Activated CD8-positive, alpha-beta T cell treated with anti-CD3 and anti-CD28 coated beads for 36 hours (primary cell): ENCODE results near the gene TRUB1. TPM values are rescaled to one million over a fixed set of nuclear protein-coding genes. Genes with fewer than 3 reads are reported as not detected.

ENCODE experiments used
- ATAC-seq: fragments of 200-7000 bp; cut with Tn5 transposase; one replicate; pipeline ENCODE4 v1.10.0; 2021; ENCODE audit warnings: mild to moderate bottlenecking, moderate library complexity
- CTCF ChIA-PET: fragments of 350-600 bp; sonication (Branson Sonifier 250); formaldehyde crosslinking; loops from one replicate; lab custom pipeline; 2021; ENCODE audit warnings: antibody characterized with exemption; lab: Charles Lee
- POLR2A ChIA-PET: fragments of 350-600 bp; sonication (Branson Sonifier 250); formaldehyde crosslinking; loops from one replicate; lab custom pipeline; 2021; ENCODE audit warnings: antibody characterized with exemption; lab: Charles Lee
- DNase-seq: peaks from one replicate; pipeline ENCODE4 v3.0.0-alpha.2; 2020
- H3K27ac Mint-ChIP-seq: one replicate; pipeline ENCODE4 v1.8.0; 2021; ENCODE audit warnings: mild to moderate bottlenecking, mixed read lengths
- H3K27me3 Mint-ChIP-seq: one replicate; pipeline ENCODE4 v1.8.0; 2021; ENCODE audit warnings: mixed read lengths
- H3K36me3 Mint-ChIP-seq: one replicate; pipeline ENCODE4 v1.8.0; 2021; ENCODE audit warnings: low read depth, mixed read lengths
- H3K4me1 Mint-ChIP-seq: one replicate; pipeline ENCODE4 v1.8.0; 2021; ENCODE audit warnings: low read depth, mixed read lengths
- H3K4me3 Mint-ChIP-seq: one replicate; pipeline ENCODE4 v1.8.0; 2021; ENCODE audit warnings: mild to moderate bottlenecking, moderate library complexity, mixed read lengths
- H3K9me3 Mint-ChIP-seq: one replicate; pipeline ENCODE4 v1.8.0; 2021; ENCODE audit warnings: mixed read lengths
- intact Hi-C: fragments of 100-400 bp; cut with micrococcal nuclease; formaldehyde crosslinking; loops from one replicate; pipeline ENCODE4 v1.10.0; 2022
- total RNA-seq, 2 experiments: library from RNA; stranded (reverse); gene quantifications; one replicate each; pipeline ENCODE4 v1.2.3, GENCODE V29; 2021
- TF ChIP-seq, protein P1 (sequence below): fragments of 200-600 bp; IDR thresholded peaks from one replicate; pipeline ENCODE4 v1.8.0; 2022; ENCODE audit warnings: antibody characterized with exemption, mild to moderate bottlenecking

TRUB1 gene
- total RNA-seq, 2 experiments from 2014 or later = 14.9 to 16.8 TPM

DNA sequence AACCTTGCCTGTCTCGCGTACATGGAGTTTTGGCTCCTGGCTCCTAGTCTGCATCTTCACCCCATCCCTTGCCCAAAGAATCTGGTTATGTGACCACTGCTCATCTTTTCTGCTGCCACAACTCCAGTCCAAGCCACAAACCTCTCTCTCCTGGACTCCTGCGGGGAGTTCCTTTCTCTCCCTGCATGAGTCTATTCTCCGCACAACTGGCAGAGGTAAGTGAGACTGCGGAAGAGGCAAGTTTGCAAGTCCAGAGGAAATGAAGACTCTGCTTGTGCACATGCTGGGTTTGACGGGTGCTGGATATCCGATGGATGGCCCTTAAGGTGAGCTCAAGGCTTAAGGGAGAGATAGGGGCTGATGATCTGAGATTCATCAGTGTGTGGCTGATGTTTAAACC lies 61.0 kb downstream of the TRUB1 start:
- Mint-ChIP-seq H3K36me3 (no peaks in the 10 kb centered on the region), H3K4me1 (no peaks in the 10 kb centered on the region), H3K9me3 (no peaks in the 10 kb centered on the region), H3K27ac (no peak overlapping the region), H3K27me3 (no peaks in the 10 kb centered on the region), H3K4me3 (no peak overlapping the region)
- POLR2A ChIA-PET = no interaction called here
- intact Hi-C loops = no loop called here
- ATAC-seq (no peak), DNase-seq (no peak)
- TF ChIP-seq, protein P1, sequence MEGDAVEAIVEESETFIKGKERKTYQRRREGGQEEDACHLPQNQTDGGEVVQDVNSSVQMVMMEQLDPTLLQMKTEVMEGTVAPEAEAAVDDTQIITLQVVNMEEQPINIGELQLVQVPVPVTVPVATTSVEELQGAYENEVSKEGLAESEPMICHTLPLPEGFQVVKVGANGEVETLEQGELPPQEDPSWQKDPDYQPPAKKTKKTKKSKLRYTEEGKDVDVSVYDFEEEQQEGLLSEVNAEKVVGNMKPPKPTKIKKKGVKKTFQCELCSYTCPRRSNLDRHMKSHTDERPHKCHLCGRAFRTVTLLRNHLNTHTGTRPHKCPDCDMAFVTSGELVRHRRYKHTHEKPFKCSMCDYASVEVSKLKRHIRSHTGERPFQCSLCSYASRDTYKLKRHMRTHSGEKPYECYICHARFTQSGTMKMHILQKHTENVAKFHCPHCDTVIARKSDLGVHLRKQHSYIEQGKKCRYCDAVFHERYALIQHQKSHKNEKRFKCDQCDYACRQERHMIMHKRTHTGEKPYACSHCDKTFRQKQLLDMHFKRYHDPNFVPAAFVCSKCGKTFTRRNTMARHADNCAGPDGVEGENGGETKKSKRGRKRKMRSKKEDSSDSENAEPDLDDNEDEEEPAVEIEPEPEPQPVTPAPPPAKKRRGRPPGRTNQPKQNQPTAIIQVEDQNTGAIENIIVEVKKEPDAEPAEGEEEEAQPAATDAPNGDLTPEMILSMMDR = no peak
- CTCF ChIA-PET = no interaction called here

DNA sequence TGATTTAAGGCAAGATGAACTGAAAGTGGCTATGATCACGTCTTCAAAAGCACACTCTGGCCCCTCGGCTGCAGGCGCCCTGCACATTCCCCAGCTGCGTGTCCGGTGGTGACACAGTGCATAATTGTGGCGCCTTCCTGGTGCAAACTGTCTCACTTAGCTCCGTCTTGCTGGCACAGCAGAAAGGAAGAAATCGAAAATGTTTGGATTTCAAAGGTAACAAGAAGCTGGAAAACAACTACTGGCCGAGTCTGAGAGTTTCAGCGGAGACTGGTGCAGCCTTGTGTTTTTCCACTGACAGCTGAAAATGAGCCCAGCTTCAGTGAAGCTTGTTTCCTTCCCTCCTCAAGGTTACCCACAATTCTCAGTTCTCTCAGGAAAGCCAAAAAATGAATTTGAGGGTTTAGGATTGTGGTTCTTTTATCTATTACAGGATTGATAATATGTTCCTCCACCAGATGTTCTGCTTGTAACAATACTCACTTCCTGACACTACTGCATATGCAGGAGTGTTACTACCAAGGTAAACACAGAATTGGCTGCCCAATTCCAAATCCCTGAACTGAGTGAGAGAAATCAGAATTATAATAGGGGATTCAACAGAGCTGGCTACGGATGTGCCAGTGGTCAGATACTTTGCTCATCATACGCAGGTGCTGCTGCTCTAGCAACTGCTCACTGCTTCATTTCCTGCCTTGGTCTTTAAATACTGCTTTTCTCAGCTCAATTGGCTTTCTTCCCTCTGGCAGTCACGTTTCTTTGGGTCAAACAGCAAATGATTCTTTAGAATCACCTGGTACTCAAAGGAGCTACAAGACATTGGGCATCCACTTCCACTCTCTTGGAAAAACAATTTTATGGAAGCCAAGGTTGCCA lies 63.7 kb downstream of the TRUB1 start:
- H3K4me1 Mint-ChIP-seq = no peaks in the 10 kb centered on the region
- POLR2A ChIA-PET = no interaction called here
- H3K4me3 Mint-ChIP-seq = no peak overlapping the region
- TF ChIP-seq, protein P1 = no peak
- H3K27ac Mint-ChIP-seq = no peak overlapping the region
- H3K9me3 Mint-ChIP-seq = no peaks in the 10 kb centered on the region
- H3K27me3 Mint-ChIP-seq = peaks cover 2% of the 10 kb centered on the region
- ATAC-seq = no peak
- no peaks in the 10 kb centered on the region for H3K36me3 Mint-ChIP-seq
- CTCF ChIA-PET = no interaction called here
- intact Hi-C loops = no loop called here
- DNase-seq = no peak

DNA sequence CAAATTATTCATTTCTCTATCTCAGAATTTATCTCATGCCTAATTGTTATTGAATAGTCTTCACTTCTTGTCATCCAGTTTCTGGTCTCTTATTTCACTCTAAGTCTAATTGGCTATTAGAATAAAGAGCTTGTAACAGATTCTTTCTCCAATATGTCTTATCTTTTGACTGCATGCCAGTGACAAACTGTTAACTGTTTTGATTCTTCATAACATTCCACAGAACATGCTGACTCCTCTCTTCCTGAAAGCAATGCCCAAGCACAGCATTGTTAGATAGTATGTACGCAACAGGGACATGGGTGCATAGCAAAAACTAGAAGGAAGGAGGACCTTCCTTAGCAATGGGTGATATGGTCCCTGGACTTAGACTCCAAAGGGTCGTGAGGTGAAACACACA lies 65.4 kb downstream of the TRUB1 start:
- Mint-ChIP-seq H3K27ac (no peak overlapping the region), H3K27me3 (peaks cover 2% of the 10 kb centered on the region), H3K4me1 (no peaks in the 10 kb centered on the region), H3K36me3 (no peaks in the 10 kb centered on the region), H3K4me3 (no peak overlapping the region), H3K9me3 (no peaks in the 10 kb centered on the region)
- ATAC-seq (no peak), DNase-seq (no peak)
- TF ChIP-seq, protein P1 = no peak
- POLR2A ChIA-PET = no interaction called here
- intact Hi-C loops = no loop called here
- CTCF ChIA-PET = no interaction called here

DNA sequence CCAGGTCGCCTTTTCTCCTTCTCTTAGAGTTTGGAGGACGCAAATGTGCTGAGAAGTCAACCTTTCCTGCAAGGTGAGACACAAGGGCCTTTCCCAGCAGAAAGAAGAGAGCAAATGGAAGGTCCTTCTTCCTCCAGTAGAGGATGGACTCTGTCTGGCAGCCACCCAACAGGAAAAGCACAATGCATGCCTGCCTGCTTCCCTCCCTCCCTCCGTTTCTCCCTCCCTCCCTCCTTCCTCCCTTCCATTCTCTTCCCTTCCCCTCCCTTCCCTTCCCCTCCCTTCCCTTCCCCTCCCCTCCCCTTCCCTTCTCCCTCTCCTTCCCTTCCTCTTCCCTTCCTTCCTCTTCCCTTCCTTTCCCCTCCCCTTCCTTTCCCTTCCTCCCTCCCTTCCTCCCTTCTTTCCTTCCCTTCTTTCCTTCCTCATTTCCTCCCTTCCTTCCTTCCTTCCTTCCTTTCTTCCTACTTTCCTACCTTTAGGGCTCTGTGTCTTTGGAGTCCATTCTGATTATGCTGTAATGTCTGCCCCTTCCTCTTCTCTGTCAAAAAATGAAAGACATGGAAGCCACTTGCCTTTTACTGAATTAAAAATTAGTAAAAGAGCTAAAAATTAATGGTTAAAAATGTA lies 66.4 kb downstream of the TRUB1 start:
- TF ChIP-seq, protein P1 = no peak
- POLR2A ChIA-PET = interaction anchor here (0.7 kb wide), 1 partner anchor 195 kb away, joined by 3 read pairs; no protein-coding TSS in a partner anchor
- no peaks in the 10 kb centered on the region for H3K36me3 Mint-ChIP-seq
- ATAC-seq (no peak), DNase-seq (no peak)
- no peak overlapping the region for H3K4me3 Mint-ChIP-seq
- H3K27me3 Mint-ChIP-seq = peaks cover 7% of the 10 kb centered on the region
- CTCF ChIA-PET = no interaction called here
- H3K9me3 Mint-ChIP-seq = peaks cover 5% of the 10 kb centered on the region
- intact Hi-C loops = no loop called here
- H3K27ac Mint-ChIP-seq = no peak overlapping the region
- peaks cover 2% of the 10 kb centered on the region for H3K4me1 Mint-ChIP-seq

DNA sequence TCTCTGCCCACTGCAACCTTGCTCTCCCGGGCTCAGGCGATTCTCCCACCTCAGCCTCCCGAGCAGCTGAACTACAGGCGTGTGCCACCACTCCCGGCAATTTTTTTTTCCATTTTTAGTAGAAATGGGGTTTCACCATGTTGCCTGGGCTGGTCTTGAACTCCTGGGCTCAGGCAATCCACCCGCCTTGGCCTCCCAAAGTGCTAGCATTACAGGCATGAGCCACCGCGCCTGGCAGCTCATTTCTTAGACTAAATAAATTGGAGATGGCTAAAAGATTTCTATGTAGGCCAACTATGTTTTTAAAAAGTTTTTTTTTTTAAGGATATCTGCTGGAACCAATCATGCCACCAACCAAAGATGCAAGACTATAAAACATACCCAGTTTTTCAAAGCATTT lies 67.8 kb downstream of the TRUB1 start:
- POLR2A ChIA-PET = no interaction called here
- peaks cover 7% of the 10 kb centered on the region for H3K9me3 Mint-ChIP-seq
- ATAC-seq (no peak), DNase-seq (no peak)
- CTCF ChIA-PET = interaction anchor here (0.7 kb wide), 1 partner anchor 989 kb away, joined by 3 read pairs; no protein-coding TSS in a partner anchor
- no peaks in the 10 kb centered on the region for H3K36me3 Mint-ChIP-seq
- intact Hi-C loops = no loop called here
- H3K4me1 Mint-ChIP-seq = peaks cover 3% of the 10 kb centered on the region
- TF ChIP-seq, protein P1 = no peak
- peaks cover 12% of the 10 kb centered on the region for H3K27me3 Mint-ChIP-seq
- H3K4me3 Mint-ChIP-seq = no peak overlapping the region
- H3K27ac Mint-ChIP-seq = no peak overlapping the region
